Right ventricle myocardium inferior (tissue), 1 donor: ENCODE measurements around the gene ETFBKMT. TPM values are rescaled to one million over a fixed set of nuclear protein-coding genes. Genes with fewer than 3 reads are reported as not detected.

ENCODE experiments used
- ATAC-seq: fragments of 200-7000 bp; cut with Tn5 transposase; one replicate; pipeline ENCODE4 v1.9.1; 2020; ENCODE audit warnings: mild to moderate bottlenecking, moderate library complexity
- DNase-seq: peaks from one replicate; pipeline ENCODE4 v3.0.0; 2021; ENCODE audit errors: missing footprints
- intact Hi-C: fragments of 100-400 bp; cut with DNase I; formaldehyde crosslinking; loops from one replicate; pipeline ENCODE4 v1.11.0; 2022
- long read RNA-seq: library from polyadenylated mRNA; unstranded; transcript quantifications from one replicate; pipeline ENCODE4 v2.0.0, GENCODE V29; 2021
- total RNA-seq: library from RNA; stranded (reverse); fragmentation: NEBNext Ultra II Directional; extraction: Animal tissue kit (Norgen Biotek cat#: 25700); gene quantifications from one replicate; pipeline ENCODE4 v1.2.1, GENCODE V29; 2021
- donor health status: DM: no; HTN: yes; CAD: no; lungs with severe emphysema.

The ETFBKMT gene
- total RNA-seq = 6.4 TPM
- long read RNA-seq, full-length matches to known transcripts = 6 of 10 reads
- long read RNA-seq, partial matches to known transcripts = 0 of 10 reads
- long read RNA-seq, other reads (novel, unspliced or antisense) = 4 of 10 reads

- intact Hi-C loops = loop anchor here (5.0 to 10.0 kb wide), 3 partner anchors 68 to 1015 kb away; partner anchors contain the start of genes AMN1, BICD1 and DNM1L
- DNase-seq (peak; percentile 93), ATAC-seq (peak; percentile 96)
These were observed at the start of gene ETFBKMT for GRCh38 chr12:31659087-31659942. TSS of gene ETFBKMT (plus strand) at chr12:31659688. CDS start at chr12:31661954, 2,266 bp downstream.

- DNase-seq (no peak), ATAC-seq (no peak)
- intact Hi-C loops = no loop called here
These were observed 46.7 kb upstream of the ETFBKMT start for GRCh38 chr12:31612819-31613218.

- no peak for ATAC-seq
- intact Hi-C loops = no loop called here
- no peak for DNase-seq
These were observed 41.1 kb upstream of the ETFBKMT start for GRCh38 chr12:31618228-31619025.

GRCh38 chr12:31620311-31620710, 39.2 kb upstream of the ETFBKMT start:
- DNase-seq = no peak
- ATAC-seq = no peak
- intact Hi-C loops = no loop called here

GRCh38 chr12:31622038-31622437, 37.5 kb upstream of the ETFBKMT start:
- DNase-seq (no peak), ATAC-seq (no peak)
- intact Hi-C loops = no loop called here

GRCh38 chr12:31626270-31626995, 33.1 kb upstream of the ETFBKMT start:
- ATAC-seq (no peak), DNase-seq (no peak)
- intact Hi-C loops = no loop called here

GRCh38 chr12:31627456-31628054, 31.9 kb upstream of the ETFBKMT start:
- no peak for DNase-seq
- intact Hi-C loops = no loop called here

GRCh38 chr12:31629756-31630732, 29.4 kb upstream of the ETFBKMT start:
- DNase-seq (no peak), ATAC-seq (peak; percentile 94)
- intact Hi-C loops = loop anchor here (5.0 kb wide), 1 partner anchor 38 kb away; the partner anchor contains the start of gene DENND5B

More at GRCh38 chr12:31627456-31628054, 31.9 kb upstream of the ETFBKMT start:
- no peak for ATAC-seq

- DNase-seq (no peak), ATAC-seq (no peak)
- intact Hi-C loops = loop anchor here (5.0 kb wide), 1 partner anchor 39 kb away; the partner anchor contains the start of gene DENND5B
These were observed 28.3 kb upstream of the ETFBKMT start for GRCh38 chr12:31631023-31631724.

GRCh38 chr12:31631809-31632208, 27.7 kb upstream of the ETFBKMT start:
- no peak for DNase-seq
- intact Hi-C loops = loop anchor here (5.0 kb wide), 1 partner anchor 40 kb away; the partner anchor contains the start of gene DENND5B
- no peak for ATAC-seq

GRCh38 chr12:31633464-31633863, 26.0 kb upstream of the ETFBKMT start:
- intact Hi-C loops = loop anchor here (5.0 kb wide), 1 partner anchor 41 kb away; the partner anchor contains the start of gene DENND5B
- ATAC-seq = no peak
- no peak for DNase-seq

- intact Hi-C loops = loop anchor here (5.0 kb wide), 1 partner anchor 42 kb away; the partner anchor contains the start of gene DENND5B
- no peak for ATAC-seq
- DNase-seq = no peak
These were observed 24.9 kb upstream of the ETFBKMT start for GRCh38 chr12:31634620-31635019.

GRCh38 chr12:31641509-31642090, 17.9 kb upstream of the ETFBKMT start:
- intact Hi-C loops = no loop called here
- DNase-seq (no peak), ATAC-seq (no peak)

- intact Hi-C loops = no loop called here
- DNase-seq (no peak), ATAC-seq (no peak)
These were observed 15.0 kb upstream of the ETFBKMT start for GRCh38 chr12:31644536-31644935.

- no peak for DNase-seq
- no peak for ATAC-seq
- intact Hi-C loops = no loop called here
These were observed 13.6 kb upstream of the ETFBKMT start for GRCh38 chr12:31645924-31646323.

GRCh38 chr12:31647086-31647491, 12.4 kb upstream of the ETFBKMT start:
- intact Hi-C loops = no loop called here
- DNase-seq (no peak), ATAC-seq (no peak)
